Measurements from ENCODE around the gene COG8.

DNA sequence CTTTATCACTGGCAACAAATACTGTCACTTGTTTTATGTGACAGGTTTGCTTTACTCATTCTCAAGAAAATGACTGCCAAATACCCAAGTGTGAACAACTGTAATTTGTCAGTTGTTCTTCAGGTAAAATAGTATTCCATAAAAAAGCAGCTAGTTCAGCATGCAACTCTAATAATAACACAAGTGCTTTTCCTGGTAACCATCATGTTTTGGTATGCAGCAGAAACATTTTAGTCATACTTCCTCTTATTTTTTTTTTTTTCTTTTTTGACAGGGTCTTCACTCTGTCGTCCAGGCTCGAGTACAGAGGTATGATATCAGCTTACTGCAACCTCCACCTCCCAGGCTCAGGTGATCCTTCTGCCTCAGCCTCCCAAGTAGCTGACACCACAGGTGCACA is 41.9 kb upstream of the COG8 start:
- TF ChIP-seq, protein P1, sequence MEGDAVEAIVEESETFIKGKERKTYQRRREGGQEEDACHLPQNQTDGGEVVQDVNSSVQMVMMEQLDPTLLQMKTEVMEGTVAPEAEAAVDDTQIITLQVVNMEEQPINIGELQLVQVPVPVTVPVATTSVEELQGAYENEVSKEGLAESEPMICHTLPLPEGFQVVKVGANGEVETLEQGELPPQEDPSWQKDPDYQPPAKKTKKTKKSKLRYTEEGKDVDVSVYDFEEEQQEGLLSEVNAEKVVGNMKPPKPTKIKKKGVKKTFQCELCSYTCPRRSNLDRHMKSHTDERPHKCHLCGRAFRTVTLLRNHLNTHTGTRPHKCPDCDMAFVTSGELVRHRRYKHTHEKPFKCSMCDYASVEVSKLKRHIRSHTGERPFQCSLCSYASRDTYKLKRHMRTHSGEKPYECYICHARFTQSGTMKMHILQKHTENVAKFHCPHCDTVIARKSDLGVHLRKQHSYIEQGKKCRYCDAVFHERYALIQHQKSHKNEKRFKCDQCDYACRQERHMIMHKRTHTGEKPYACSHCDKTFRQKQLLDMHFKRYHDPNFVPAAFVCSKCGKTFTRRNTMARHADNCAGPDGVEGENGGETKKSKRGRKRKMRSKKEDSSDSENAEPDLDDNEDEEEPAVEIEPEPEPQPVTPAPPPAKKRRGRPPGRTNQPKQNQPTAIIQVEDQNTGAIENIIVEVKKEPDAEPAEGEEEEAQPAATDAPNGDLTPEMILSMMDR (IDR thresholded peaks at IDR 0.05): no peak
- no peak for TF ChIP-seq POLR2A (IDR thresholded peaks at IDR 0.05)
